ENCODE data around the gene XXYLT1.

XXYLT1 gene

DNA sequence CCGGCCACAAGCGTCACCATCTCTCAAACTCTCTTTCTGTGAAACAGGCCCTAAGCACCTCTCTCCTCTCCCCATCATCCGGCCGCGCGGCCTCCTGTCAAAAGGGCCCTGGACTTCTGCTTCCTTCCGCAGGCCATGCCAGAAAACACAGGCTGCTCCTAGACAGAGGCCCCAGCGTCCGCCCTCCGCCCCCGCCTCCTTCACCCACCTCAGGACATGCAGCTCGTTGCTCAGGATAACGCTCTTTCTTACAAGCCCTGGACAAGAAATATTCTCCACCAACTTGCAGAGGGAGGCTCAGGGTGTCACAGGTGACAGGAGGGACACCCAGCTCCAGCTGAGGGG lies 212.0 kb downstream of the XXYLT1 start:
- H3K4me2 ChIP-seq = no peak overlapping the region
- no peak for TF ChIP-seq CTCF (conservative IDR thresholded peaks at IDR 0.05; ENCODE audit: low read depth, low read length)
- no peak overlapping the region for H2AFZ ChIP-seq (ENCODE audit: low read depth)
- H3K9ac ChIP-seq = no peak overlapping the region
- H3K36me3 ChIP-seq (ENCODE audit: insufficient read depth) = no peaks in the 10 kb centered on the region
- no peak overlapping the region for H3K27ac ChIP-seq
- no peaks in the 10 kb centered on the region for H4K20me1 ChIP-seq (ENCODE audit: insufficient read depth)
- no peak overlapping the region for H3K4me3 ChIP-seq (IDR thresholded peaks at IDR 0.05; ENCODE audit: insufficient read depth, low read depth, low read length)
- H3K79me2 ChIP-seq (ENCODE audit: insufficient read depth, low read depth) = no peaks in the 10 kb centered on the region
- peaks cover 4% of the 10 kb centered on the region for H3K4me1 ChIP-seq (ENCODE audit: low read depth, poor library complexity, severe bottlenecking)
- no peaks in the 10 kb centered on the region for H3K27me3 ChIP-seq (ENCODE audit: insufficient read depth, low read depth)

- Histone ChIP-seq H4K20me1 (ENCODE audit: insufficient read depth) (no peaks in the 10 kb centered on the region), H3K79me2 (ENCODE audit: insufficient read depth, low read depth) (no peaks in the 10 kb centered on the region), H3K4me3 (IDR thresholded peaks at IDR 0.05; ENCODE audit: insufficient read depth, low read depth, low read length) (no peak overlapping the region), H3K27me3 (ENCODE audit: insufficient read depth, low read depth) (no peaks in the 10 kb centered on the region), H3K4me2 (no peak overlapping the region), H3K27ac (no peak overlapping the region), H3K9ac (no peak overlapping the region), H3K4me1 (ENCODE audit: low read depth, poor library complexity, severe bottlenecking) (no peaks in the 10 kb centered on the region), H2AFZ (ENCODE audit: low read depth) (no peak overlapping the region), H3K36me3 (ENCODE audit: insufficient read depth) (no peaks in the 10 kb centered on the region)
- TF ChIP-seq CTCF (conservative IDR thresholded peaks at IDR 0.05; ENCODE audit: low read depth, low read length) = no peak
These were observed 212.5 kb downstream of the XXYLT1 start for GRCh38 chr3:195058336-195059005.

DNA sequence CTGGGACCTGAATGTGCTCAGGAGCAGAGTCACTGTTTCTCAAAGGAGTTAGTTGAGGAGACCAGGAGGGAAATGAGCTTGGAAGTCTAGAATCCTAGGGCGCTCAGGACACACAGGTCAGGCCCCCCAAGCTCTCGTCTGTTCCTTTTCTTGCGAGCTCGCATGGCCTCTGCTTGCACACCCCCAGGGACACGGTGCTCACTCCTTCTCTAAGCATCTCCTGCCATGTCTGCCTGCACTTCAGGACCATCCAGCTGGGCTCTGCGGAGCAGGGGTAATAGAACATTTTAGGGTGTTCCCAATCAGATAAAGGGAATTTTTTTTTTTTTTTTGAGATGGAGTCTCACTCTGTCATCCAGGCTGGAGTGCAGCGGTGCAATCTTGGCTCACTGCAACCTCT lies 213.2 kb downstream of the XXYLT1 start:
- TF ChIP-seq CTCF (conservative IDR thresholded peaks at IDR 0.05; ENCODE audit: low read depth, low read length) = no peak
- no peak overlapping the region for H2AFZ ChIP-seq (ENCODE audit: low read depth)
- H3K4me1 ChIP-seq (ENCODE audit: low read depth, poor library complexity, severe bottlenecking) = no peaks in the 10 kb centered on the region
- no peak overlapping the region for H3K4me3 ChIP-seq (IDR thresholded peaks at IDR 0.05; ENCODE audit: insufficient read depth, low read depth, low read length)
- H4K20me1 ChIP-seq (ENCODE audit: insufficient read depth) = no peaks in the 10 kb centered on the region
- no peak overlapping the region for H3K9ac ChIP-seq
- no peaks in the 10 kb centered on the region for H3K27me3 ChIP-seq (ENCODE audit: insufficient read depth, low read depth)
- no peaks in the 10 kb centered on the region for H3K79me2 ChIP-seq (ENCODE audit: insufficient read depth, low read depth)
- H3K4me2 ChIP-seq = no peak overlapping the region
- H3K36me3 ChIP-seq (ENCODE audit: insufficient read depth) = no peaks in the 10 kb centered on the region
- H3K27ac ChIP-seq = no peak overlapping the region

DNA sequence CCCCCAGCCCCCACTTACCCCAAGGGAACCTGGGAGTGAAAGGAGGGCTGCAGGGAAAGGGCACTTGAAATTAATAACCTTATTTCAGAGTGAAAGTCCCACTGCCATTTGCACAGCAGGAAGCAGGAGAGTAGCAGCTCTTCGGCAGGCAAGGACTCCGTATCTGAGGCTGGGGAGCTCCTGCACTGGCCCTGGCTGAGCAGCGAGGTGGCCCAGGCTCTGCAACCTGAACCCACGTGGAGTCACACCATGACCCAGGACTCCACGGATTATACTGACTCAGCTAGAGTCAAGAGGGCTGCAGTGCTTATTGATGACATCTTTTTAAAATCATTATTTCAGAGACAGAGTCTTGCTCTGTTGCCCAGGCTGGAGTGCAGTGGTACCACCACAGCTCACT lies 214.5 kb downstream of the XXYLT1 start:
- no peak overlapping the region for H3K27ac ChIP-seq
- no peaks in the 10 kb centered on the region for H3K27me3 ChIP-seq (ENCODE audit: insufficient read depth, low read depth)
- H3K9ac ChIP-seq = no peak overlapping the region
- no peaks in the 10 kb centered on the region for H3K4me1 ChIP-seq (ENCODE audit: low read depth, poor library complexity, severe bottlenecking)
- no peak overlapping the region for H3K4me2 ChIP-seq
- TF ChIP-seq CTCF (conservative IDR thresholded peaks at IDR 0.05; ENCODE audit: low read depth, low read length) = no peak
- H4K20me1 ChIP-seq (ENCODE audit: insufficient read depth) = no peaks in the 10 kb centered on the region
- no peaks in the 10 kb centered on the region for H3K36me3 ChIP-seq (ENCODE audit: insufficient read depth)
- H3K4me3 ChIP-seq (IDR thresholded peaks at IDR 0.05; ENCODE audit: insufficient read depth, low read depth, low read length) = no peak overlapping the region
- no peak overlapping the region for H2AFZ ChIP-seq (ENCODE audit: low read depth)
- no peaks in the 10 kb centered on the region for H3K79me2 ChIP-seq (ENCODE audit: insufficient read depth, low read depth)
